Panc1 (cell line): ENCODE data around the gene NCBP1. TPM values are rescaled to one million over a fixed set of nuclear protein-coding genes. Genes with fewer than 3 reads are reported as not detected.

Source experiments
- ATAC-seq: fragments of 200-7000 bp; cut with Tn5 transposase; 2 replicates; pipeline ENCODE4 v1.9.1; 2020; ENCODE audit warnings: mild to moderate bottlenecking, moderate library complexity
- BruUV-seq: library from RNA; stranded (reverse); fragments of 400-500 nt; replicated peaks from 2 replicates; lab custom pipeline; 2021; lab: Mats Ljungman, UMichigan
- CTCF ChIA-PET: fragments of 300-600 bp; sonication (Branson Sonifier 250); formaldehyde crosslinking; loops from one replicate; lab custom pipeline; 2022; ENCODE audit warnings: antibody characterized with exemption; lab: Charles Lee
- POLR2A ChIA-PET: fragments of 300-600 bp; sonication (Branson Sonifier 250); formaldehyde crosslinking; loops from one replicate; lab custom pipeline; 2022; ENCODE audit warnings: antibody characterized with exemption; lab: Charles Lee
- DNase-seq: peaks from one replicate; pipeline ENCODE4 v3.0.0-alpha.2; 2010; ENCODE audit warnings: low read depth, low spot score
- H3K27ac ChIP-seq: 2 replicates; pipeline ENCODE4 v1.5.1; 2011; ENCODE audit warnings: mild to moderate bottlenecking, low read length, inconsistent platforms
- H3K27me3 ChIP-seq: fragments of 200-500 bp; sonication (Bioruptor generic); 2 replicates; pipeline ENCODE4 v1.6.0; 2014; ENCODE audit warnings: low read length, inconsistent platforms; ENCODE audit not compliant: control insufficient read depth, insufficient read depth
- H3K36me3 ChIP-seq: fragments of 200-500 bp; sonication (Bioruptor generic); 2 replicates; pipeline ENCODE4 v1.5.1; 2014; ENCODE audit warnings: inconsistent platforms, mild to moderate bottlenecking, low read length, moderate library complexity; ENCODE audit not compliant: control insufficient read depth, insufficient read depth
- H3K4me1 ChIP-seq: 2 replicates; pipeline ENCODE4 v1.5.1; 2011; ENCODE audit warnings: inconsistent platforms, mild to moderate bottlenecking, low read length, moderate library complexity; ENCODE audit not compliant: control insufficient read depth, insufficient read depth
- H3K4me3 ChIP-seq, 2 experiments: 2 replicates each; pipeline ENCODE4 v1.5.1; 2011 to 2012; ENCODE audit warnings: low read depth in 2 of 2, low read length in 2 of 2, mild to moderate bottlenecking in 2 of 2, inconsistent platforms in 1 of 2, moderate library complexity in 1 of 2
- H3K9me3 ChIP-seq: fragments of 200-500 bp; sonication (Bioruptor generic); 2 replicates; pipeline ENCODE4 v1.5.1; 2014; ENCODE audit warnings: low read depth, mild to moderate bottlenecking, inconsistent platforms, low read length, moderate library complexity; ENCODE audit not compliant: control insufficient read depth, insufficient read depth
- POLR2AphosphoS5 ChIP-seq: IDR thresholded peaks from 2 replicates; pipeline ENCODE4 v1.6.1; 2012; ENCODE audit warnings: mild to moderate bottlenecking, low read depth, low read length, moderate library complexity
- TCF7L2 ChIP-seq: IDR thresholded peaks from 2 replicates; pipeline ENCODE4 v1.6.1; 2011; ENCODE audit warnings: mild to moderate bottlenecking, low read depth, low read length, inconsistent platforms
- in situ Hi-C: cut with HindIII; loops from 2 replicates; pipeline ENCODE4 v1.10.0; 2016; ENCODE audit warnings: low sequenced_read_pairs, low pct_unique_long_range_greater_than_20kb
- intact Hi-C: fragments of 100-400 bp; cut with micrococcal nuclease; formaldehyde crosslinking; loops from one replicate; pipeline ENCODE4 v1.10.0; 2022; ENCODE audit not compliant: unreplicated experiment
- total RNA-seq: library from RNA; stranded (reverse); gene quantifications from one replicate; pipeline ENCODE4 v1.2.1, GENCODE V29; 2021; ENCODE audit not compliant: unreplicated experiment
- TF ChIP-seq, protein P1 (sequence below): fragments of 450-650 bp; IDR thresholded peaks from 2 replicates; pipeline ENCODE4 v1.5.1; 2017; ENCODE audit warnings: mild to moderate bottlenecking
- TF ChIP-seq, protein P2 (sequence below), 2 experiments: IDR thresholded peaks; 2 replicates each; pipeline ENCODE4 v1.6.1; 2011 to 2012; ENCODE audit warnings: low read depth in 2 of 2, control low read depth in 1 of 2, low read length in 1 of 2, mild to moderate bottlenecking in 1 of 2, moderate library complexity in 1 of 2; ENCODE audit not compliant: insufficient read depth in 1 of 2

Gene NCBP1
- total RNA-seq, 1 experiment from 2014 or later = 30.1 TPM

DNA sequence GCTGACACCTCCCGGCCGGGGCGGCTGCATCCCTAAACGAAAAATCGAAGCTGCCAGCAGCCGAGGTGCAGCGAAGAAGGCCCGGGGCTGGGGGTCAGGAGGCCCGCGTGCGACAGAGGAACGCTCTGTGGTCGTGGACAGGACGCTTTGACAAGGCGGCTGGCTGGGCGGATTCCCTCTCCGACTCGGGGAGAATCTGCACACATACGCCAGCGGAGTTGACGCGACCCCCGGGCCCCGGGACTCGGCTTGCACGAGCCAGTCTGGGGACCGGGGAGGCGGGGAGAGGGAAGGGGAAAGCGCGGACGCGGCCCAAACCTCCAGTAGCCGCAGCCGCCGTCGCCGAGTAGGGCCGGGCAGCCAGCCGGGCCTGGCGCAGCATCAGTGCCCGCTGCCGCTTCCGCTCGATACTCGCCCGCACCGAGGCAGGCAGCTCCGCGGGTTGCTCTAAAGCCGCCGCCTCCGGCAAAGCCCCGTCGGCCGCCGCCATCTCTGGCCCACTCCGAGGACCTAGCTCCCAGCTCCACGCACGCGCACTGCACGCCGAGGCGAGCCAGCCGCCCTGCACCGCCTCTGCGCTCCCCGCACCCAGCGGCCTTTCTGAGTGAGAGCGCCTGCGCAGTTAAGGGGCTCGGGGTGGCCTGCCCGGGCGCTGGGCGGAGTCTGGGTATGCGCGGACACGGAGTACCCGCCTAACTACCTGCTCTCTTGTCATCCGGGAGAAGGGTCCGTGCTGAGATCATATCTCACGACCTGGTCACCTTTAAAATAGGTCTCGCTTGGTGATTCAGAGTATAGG, 63.4 kb downstream of the NCBP1 start, which contains the start of gene XPA:
Gene XPA, minus strand, starts transcription at position 538 of the 799 bp plus-strand sequence. Its CDS starts 48 bp downstream, at position 490.
- Histone ChIP-seq H3K9me3 (no peaks in the 10 kb centered on the region), H3K36me3 (peaks cover 5% of the 10 kb centered on the region), H3K27me3 (no peaks in the 10 kb centered on the region), H3K27ac (peak within 1 kb of the TSS; percentile 87), H3K4me3 (peak within 1 kb of the TSS; percentile 78 to 80), H3K4me1 (peaks cover 14% of the 10 kb centered on the region; the same call in 1 of the 2 replicates)
- intact Hi-C loops = no loop called here
- ChIA-PET POLR2A (interaction anchor here (0.6 kb wide), 1 partner anchor 263 kb away, joined by 3 read pairs; no protein-coding TSS in a partner anchor), CTCF (no interaction called here)
- TF ChIP-seq, protein P1, sequence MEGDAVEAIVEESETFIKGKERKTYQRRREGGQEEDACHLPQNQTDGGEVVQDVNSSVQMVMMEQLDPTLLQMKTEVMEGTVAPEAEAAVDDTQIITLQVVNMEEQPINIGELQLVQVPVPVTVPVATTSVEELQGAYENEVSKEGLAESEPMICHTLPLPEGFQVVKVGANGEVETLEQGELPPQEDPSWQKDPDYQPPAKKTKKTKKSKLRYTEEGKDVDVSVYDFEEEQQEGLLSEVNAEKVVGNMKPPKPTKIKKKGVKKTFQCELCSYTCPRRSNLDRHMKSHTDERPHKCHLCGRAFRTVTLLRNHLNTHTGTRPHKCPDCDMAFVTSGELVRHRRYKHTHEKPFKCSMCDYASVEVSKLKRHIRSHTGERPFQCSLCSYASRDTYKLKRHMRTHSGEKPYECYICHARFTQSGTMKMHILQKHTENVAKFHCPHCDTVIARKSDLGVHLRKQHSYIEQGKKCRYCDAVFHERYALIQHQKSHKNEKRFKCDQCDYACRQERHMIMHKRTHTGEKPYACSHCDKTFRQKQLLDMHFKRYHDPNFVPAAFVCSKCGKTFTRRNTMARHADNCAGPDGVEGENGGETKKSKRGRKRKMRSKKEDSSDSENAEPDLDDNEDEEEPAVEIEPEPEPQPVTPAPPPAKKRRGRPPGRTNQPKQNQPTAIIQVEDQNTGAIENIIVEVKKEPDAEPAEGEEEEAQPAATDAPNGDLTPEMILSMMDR = no peak
- TF ChIP-seq TCF7L2 = 0 out of 2 replicates have a peak, but pooled peaks have one; percentile 14
- TF ChIP-seq, protein P2, sequence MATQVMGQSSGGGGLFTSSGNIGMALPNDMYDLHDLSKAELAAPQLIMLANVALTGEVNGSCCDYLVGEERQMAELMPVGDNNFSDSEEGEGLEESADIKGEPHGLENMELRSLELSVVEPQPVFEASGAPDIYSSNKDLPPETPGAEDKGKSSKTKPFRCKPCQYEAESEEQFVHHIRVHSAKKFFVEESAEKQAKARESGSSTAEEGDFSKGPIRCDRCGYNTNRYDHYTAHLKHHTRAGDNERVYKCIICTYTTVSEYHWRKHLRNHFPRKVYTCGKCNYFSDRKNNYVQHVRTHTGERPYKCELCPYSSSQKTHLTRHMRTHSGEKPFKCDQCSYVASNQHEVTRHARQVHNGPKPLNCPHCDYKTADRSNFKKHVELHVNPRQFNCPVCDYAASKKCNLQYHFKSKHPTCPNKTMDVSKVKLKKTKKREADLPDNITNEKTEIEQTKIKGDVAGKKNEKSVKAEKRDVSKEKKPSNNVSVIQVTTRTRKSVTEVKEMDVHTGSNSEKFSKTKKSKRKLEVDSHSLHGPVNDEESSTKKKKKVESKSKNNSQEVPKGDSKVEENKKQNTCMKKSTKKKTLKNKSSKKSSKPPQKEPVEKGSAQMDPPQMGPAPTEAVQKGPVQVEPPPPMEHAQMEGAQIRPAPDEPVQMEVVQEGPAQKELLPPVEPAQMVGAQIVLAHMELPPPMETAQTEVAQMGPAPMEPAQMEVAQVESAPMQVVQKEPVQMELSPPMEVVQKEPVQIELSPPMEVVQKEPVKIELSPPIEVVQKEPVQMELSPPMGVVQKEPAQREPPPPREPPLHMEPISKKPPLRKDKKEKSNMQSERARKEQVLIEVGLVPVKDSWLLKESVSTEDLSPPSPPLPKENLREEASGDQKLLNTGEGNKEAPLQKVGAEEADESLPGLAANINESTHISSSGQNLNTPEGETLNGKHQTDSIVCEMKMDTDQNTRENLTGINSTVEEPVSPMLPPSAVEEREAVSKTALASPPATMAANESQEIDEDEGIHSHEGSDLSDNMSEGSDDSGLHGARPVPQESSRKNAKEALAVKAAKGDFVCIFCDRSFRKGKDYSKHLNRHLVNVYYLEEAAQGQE (IDR thresholded peaks at IDR 0.05; ENCODE audit: insufficient read depth in 1 of 2, low read depth in 2 of 2, low read length in 1 of 2) = no peak
- TF ChIP-seq POLR2AphosphoS5 = 0 out of 2 replicates have a peak, but pooled peaks have one; percentile 37
- BruUV-seq = no TSS peak
- ATAC-seq (peak; percentile 98), DNase-seq (peak; percentile 47)
- in situ Hi-C loops = no loop called here

DNA sequence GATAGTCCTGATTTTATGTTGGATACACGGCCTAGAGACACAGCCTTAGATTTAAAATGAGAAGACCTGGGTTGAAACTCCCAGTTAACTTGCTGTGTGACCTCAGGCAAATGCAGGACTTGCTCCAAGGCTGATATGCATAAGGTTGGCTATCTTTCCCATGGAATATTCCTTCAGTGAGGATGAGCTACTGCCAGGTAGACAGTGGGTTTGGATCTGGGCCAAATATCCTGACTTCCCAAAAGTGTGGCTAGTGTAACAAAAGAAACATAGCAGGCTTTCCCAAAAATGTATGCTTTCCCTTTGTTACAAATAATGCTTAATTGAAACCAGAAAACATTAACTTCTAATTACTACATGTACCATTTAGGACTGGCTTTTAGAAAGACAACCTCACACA, 64.2 kb downstream of the NCBP1 start:
- TF ChIP-seq, protein P2 (IDR thresholded peaks at IDR 0.05; ENCODE audit: insufficient read depth in 1 of 2, low read depth in 2 of 2, low read length in 1 of 2) = no peak
- ATAC-seq (no peak; the same call in 1 of the 2 replicates), DNase-seq (no peak)
- ChIA-PET CTCF (no interaction called here), POLR2A (no interaction called here)
- no TSS peak for BruUV-seq
- H3K4me1 ChIP-seq = peaks cover 14% of the 10 kb centered on the region; the same call in 1 of the 2 replicates
- peaks cover 5% of the 10 kb centered on the region; the same call in 1 of the 2 replicates for H3K36me3 ChIP-seq
- intact Hi-C loops = no loop called here
- H3K9me3 ChIP-seq = no peaks in the 10 kb centered on the region
- H3K4me3 ChIP-seq = peak overlapping the region; percentile 78 to 80; a peak in 3 of 4 replicates
- H3K27me3 ChIP-seq = no peaks in the 10 kb centered on the region
- H3K27ac ChIP-seq = peak overlapping the region; percentile 87
- in situ Hi-C loops = no loop called here
